Measurements from ENCODE around the gene STEAP1B.

DNA sequence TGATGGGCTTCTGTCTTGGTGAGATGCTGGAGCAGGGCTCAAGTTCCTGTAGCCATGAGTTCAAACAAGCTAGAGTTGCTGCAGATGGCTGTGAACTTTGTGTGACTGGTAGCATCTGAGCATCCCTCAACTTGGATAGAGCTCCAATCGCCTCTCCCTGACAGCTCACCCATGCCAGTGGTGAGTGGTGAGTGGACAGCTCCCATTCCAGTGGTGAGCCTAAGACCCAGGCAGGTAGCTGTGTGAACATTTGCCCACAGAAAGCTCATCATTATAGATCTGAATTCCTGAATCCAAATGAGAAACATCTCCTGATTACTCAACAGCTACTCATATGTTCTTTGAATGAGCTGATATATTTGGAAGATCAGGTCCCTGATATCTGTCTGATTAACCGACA is 25.3 kb downstream of the STEAP1B start:
- TF ChIP-seq POLR2A (IDR thresholded peaks at IDR 0.05; ENCODE audit: low read depth, low read length) (no peak), MAFK (IDR thresholded peaks at IDR 0.05; ENCODE audit: low read depth, low read length) (no peak), RFX5 (IDR thresholded peaks at IDR 0.05; ENCODE audit: low read depth, low read length) (no peak), SMC3 (IDR thresholded peaks at IDR 0.05; ENCODE audit: low read depth, low read length) (no peak), MXI1 (IDR thresholded peaks at IDR 0.05; ENCODE audit: borderline replicate concordance, low read depth, low read length) (no peak), USF2 (IDR thresholded peaks at IDR 0.05; ENCODE audit: low read depth, low read length) (no peak), ELK1 (IDR thresholded peaks at IDR 0.05; ENCODE audit: borderline replicate concordance, low read depth, low read length) (no peak), FOS (IDR thresholded peaks at IDR 0.05; ENCODE audit: low read depth, low read length) (no peak), RCOR1 (IDR thresholded peaks at IDR 0.05; ENCODE audit: insufficient replicate concordance, low read length) (no peak), MAZ (IDR thresholded peaks at IDR 0.05; ENCODE audit: borderline replicate concordance, low read depth, low read length) (no peak), RAD21 (IDR thresholded peaks at IDR 0.05; ENCODE audit: low read length) (no peak), BHLHE40 (IDR thresholded peaks at IDR 0.05; ENCODE audit: low read depth, low read length) (no peak)
- TF ChIP-seq, protein P1, sequence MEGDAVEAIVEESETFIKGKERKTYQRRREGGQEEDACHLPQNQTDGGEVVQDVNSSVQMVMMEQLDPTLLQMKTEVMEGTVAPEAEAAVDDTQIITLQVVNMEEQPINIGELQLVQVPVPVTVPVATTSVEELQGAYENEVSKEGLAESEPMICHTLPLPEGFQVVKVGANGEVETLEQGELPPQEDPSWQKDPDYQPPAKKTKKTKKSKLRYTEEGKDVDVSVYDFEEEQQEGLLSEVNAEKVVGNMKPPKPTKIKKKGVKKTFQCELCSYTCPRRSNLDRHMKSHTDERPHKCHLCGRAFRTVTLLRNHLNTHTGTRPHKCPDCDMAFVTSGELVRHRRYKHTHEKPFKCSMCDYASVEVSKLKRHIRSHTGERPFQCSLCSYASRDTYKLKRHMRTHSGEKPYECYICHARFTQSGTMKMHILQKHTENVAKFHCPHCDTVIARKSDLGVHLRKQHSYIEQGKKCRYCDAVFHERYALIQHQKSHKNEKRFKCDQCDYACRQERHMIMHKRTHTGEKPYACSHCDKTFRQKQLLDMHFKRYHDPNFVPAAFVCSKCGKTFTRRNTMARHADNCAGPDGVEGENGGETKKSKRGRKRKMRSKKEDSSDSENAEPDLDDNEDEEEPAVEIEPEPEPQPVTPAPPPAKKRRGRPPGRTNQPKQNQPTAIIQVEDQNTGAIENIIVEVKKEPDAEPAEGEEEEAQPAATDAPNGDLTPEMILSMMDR (conservative IDR thresholded peaks at IDR 0.05; ENCODE audit: low read depth, low read length): no peak
